K562 (cell line): ENCODE measurements around the gene IGIP. TPM values are rescaled to one million over a fixed set of nuclear protein-coding genes. Genes with fewer than 3 reads are reported as not detected.

Experiments used
- ARNT ChIP-seq, 2 experiments: fragments of 450-650 bp; IDR thresholded peaks; 2 replicates each; pipeline ENCODE4 v1.6.1; 2016; ENCODE audit warnings: mild to moderate bottlenecking in 1 of 2
- DACH1 ChIP-seq: fragments of 450-650 bp; IDR thresholded peaks from 2 replicates; pipeline ENCODE4 v1.6.1; 2018; ENCODE audit not compliant: partially characterized antibody
- DMBX1 ChIP-seq: fragments of 250-450 bp; sonication (Bioruptor Pico); IDR thresholded peaks from 2 replicates; pipeline ENCODE4 v1.8.0; 2022; ENCODE audit warnings: inconsistent platforms, mild to moderate bottlenecking, moderate library complexity, borderline replicate concordance
- E2F1 ChIP-seq: sonication (generic); formaldehyde crosslinking; IDR thresholded peaks from 2 replicates; pipeline ENCODE4 v1.8.1; 2023; ENCODE audit warnings: mild to moderate bottlenecking, missing genetic modification reagents, moderate library complexity
- MAZ ChIP-seq, 2 experiments: fragments of 450-650 bp in 1 of 2; sonication (generic) in 1 of 2; formaldehyde crosslinking; IDR thresholded peaks in 1 of 2; conservative IDR thresholded peaks in 1 of 2; 2 replicates each; pipeline versions ENCODE4 v1.4.0 to v1.5.0; 2020; ENCODE audit warnings: mild to moderate bottlenecking in 1 of 2, missing genetic modification reagents in 1 of 2
- NCOA4 ChIP-seq: fragments of 450-650 bp; IDR thresholded peaks from 2 replicates; pipeline ENCODE4 v1.6.1; 2018; ENCODE audit warnings: mild to moderate bottlenecking; ENCODE audit not compliant: partially characterized antibody
- SMARCE1 ChIP-seq: fragments of 450-650 bp; IDR thresholded peaks from 2 replicates; pipeline ENCODE4 v1.7.1; 2016; ENCODE audit warnings: mild to moderate bottlenecking
- SP1 ChIP-seq: sonication (generic); formaldehyde crosslinking; IDR thresholded peaks from 2 replicates; pipeline ENCODE4 v1.8.1; 2022; ENCODE audit warnings: mild to moderate bottlenecking, missing genetic modification reagents
- THAP12 ChIP-seq: fragments of 250-450 bp; sonication (Bioruptor Pico); IDR thresholded peaks from 2 replicates; pipeline ENCODE4 v1.9.0; 2021; ENCODE audit warnings: mild to moderate bottlenecking, inconsistent platforms
- TSHZ1 ChIP-seq: fragments of 250-450 bp; sonication (Bioruptor Pico); IDR thresholded peaks from 2 replicates; pipeline ENCODE4 v1.4.0; 2020; ENCODE audit warnings: mild to moderate bottlenecking, moderate library complexity
- U2AF2 ChIP-seq: fragments of 200-400 bp; formaldehyde crosslinking; optimal IDR thresholded peaks from 2 replicates; pipeline ENCODE3; 2017; ENCODE audit warnings: low read depth, mild to moderate bottlenecking, low read length
- ZBTB5 ChIP-seq: fragments of 450-650 bp; IDR thresholded peaks from 2 replicates; pipeline ENCODE4 v1.6.1; 2017; ENCODE audit warnings: antibody characterized with exemption
- ZC3H4 ChIP-seq: sonication (generic); formaldehyde crosslinking; IDR thresholded peaks from 2 replicates; pipeline ENCODE4 v1.9.0; 2021; ENCODE audit warnings: missing genetic modification reagents, borderline replicate concordance
- ZFP1 ChIP-seq: fragments of 450-650 bp; formaldehyde crosslinking; IDR thresholded peaks from 2 replicates; pipeline ENCODE4 v1.4.0; 2020; ENCODE audit warnings: mild to moderate bottlenecking, mixed read lengths
- ZFX ChIP-seq: sonication (generic); formaldehyde crosslinking; IDR thresholded peaks from 2 replicates; pipeline ENCODE4 v1.8.0; 2022; ENCODE audit warnings: mild to moderate bottlenecking, missing genetic modification reagents, moderate library complexity
- ZNF140 ChIP-seq: fragments of 250-450 bp; sonication (Bioruptor Pico); IDR thresholded peaks from 2 replicates; pipeline ENCODE4 v1.8.0; 2021; ENCODE audit warnings: moderate library complexity, mild to moderate bottlenecking, inconsistent platforms
- ZNF655 ChIP-seq: fragments of 250-450 bp; sonication (Bioruptor Pico); IDR thresholded peaks from 2 replicates; pipeline ENCODE4 v1.5.0; 2021
- ZNF785 ChIP-seq: fragments of 250-450 bp; sonication (Bioruptor Pico); IDR thresholded peaks from 2 replicates; pipeline ENCODE4 v1.4.0; 2020; ENCODE audit warnings: mild to moderate bottlenecking
- polyA plus RNA-seq, 8 experiments: library from polyadenylated mRNA; depleted of rRNA in 4 of 8; stranded (reverse) in 5 of 8; unstranded in 3 of 8; fragments of >200 nt; fragmentation: Nextera tagmentation in 2 of 8; fragmentation: Illumina TruSeq in 1 of 8; extraction: Ambion mirVana in 2 of 8; extraction: Trizol in 1 of 8; gene quantifications; 2 replicates each; pipeline versions ENCODE4 v1.2.1 to v1.2.3, GENCODE V29; 2011 to 2014; ENCODE audit warnings: inconsistent platforms in 1 of 8, missing spikeins in 1 of 8
- total RNA-seq, 7 experiments: library from RNA; depleted of rRNA in 6 of 7; stranded (reverse); fragments of >200 nt in 6 of 7; fragmentation: Illumina TruSeq in 2 of 7; extraction: Trizol in 2 of 7; gene quantifications; 2 replicates each; pipeline versions ENCODE4 v1.2.1 to v1.2.3, GENCODE V29; 2011 to 2021; ENCODE audit warnings: low replicate concordance in 1 of 7

Gene IGIP
- total and polyA plus RNA-seq, 9 of the 15 experiments (the other 6 are each of a cell fraction or from before 2014, with no cell fraction given): 0.52 to 1.6 (median 1.2) TPM

- TF ChIP-seq NCOA4 (no peak), DMBX1 (CRISPR knock-in tag) (no peak), MAZ (CRISPR knock-in tag; conservative IDR thresholded peaks at IDR 0.05 in 1 of 2, IDR thresholded peaks at IDR 0.05 in 1 of 2) (peak; percentile 68 to 70), TSHZ1 (CRISPR knock-in tag) (no peak), SMARCE1 (peak; percentile 76; the same call in 1 of the 2 replicates), ZNF655 (CRISPR knock-in tag) (no peak), ZBTB5 (peak; percentile 70), ZNF785 (no peak), E2F1 (0 out of 2 replicates have a peak, but pooled peaks have one; percentile 9), THAP12 (CRISPR knock-in tag) (no peak), SP1 (CRISPR knock-in tag) (no peak), ZNF140 (CRISPR knock-in tag) (no peak), DACH1 (no peak), ZC3H4 (no peak), ZFP1 (CRISPR knock-in tag) (no peak), ZFX (CRISPR knock-in tag) (peak; percentile 66), ARNT (IDR thresholded peaks at IDR 0.05) (peak in 1 of 2 experiments; percentile 39; a peak in 1 of 4 replicates), U2AF2 (no peak)
Measured at GRCh38 chr5:140175367-140176030, 49.8 kb downstream of the IGIP start (continued).
